GM23338 (cell line): Measurements from ENCODE around the gene NPIPA1. TPM values are rescaled to one million over a fixed set of nuclear protein-coding genes. Genes with fewer than 3 reads are reported as not detected.

Experiments
- microRNA counts: library from miRNA; unstranded; fragments of <30 nt; microRNA quantifications from one replicate; lab custom pipeline; 2017
- microRNA-seq: library from miRNA; unstranded; fragments of <30 nt; microRNA quantifications from one replicate; pipeline ENCODE4, GENCODE V29; 2017
- polyA plus RNA-seq: library from polyadenylated mRNA; unstranded; fragments of >200 nt; fragmentation: Nextera tagmentation; extraction: Ambion mirVana; gene quantifications from 2 replicates; pipeline ENCODE4 v1.2.1, GENCODE V29; 2016
- small RNA-seq: library from RNA; depleted of rRNA; stranded (forward); fragments of <200 nt; gene quantifications from one replicate; pipeline ENCODE3, GENCODE V24; 2014; ENCODE audit warnings: low replicate concordance
- total RNA-seq: library from RNA; depleted of rRNA; stranded (reverse); fragments of >200 nt; shearing (Covaris generic); gene quantifications from 2 replicates; pipeline ENCODE4 v1.2.3, GENCODE V29; 2014; rRNA removed

Gene NPIPA1
- total and polyA plus RNA-seq, 2 experiments from 2014 or later = 54.4 to 77.4 TPM

MicroRNAs within 50 kb of the gene (microRNA counts, 767-probe panel; counts per million panel counts)
- not detected for microRNA hsa-miR-3180-3p (lab: Ali Mortazavi, UCI)
- microRNA hsa-miR-3180-5p (lab: Ali Mortazavi, UCI) = not detected

Small RNA genes within 50 kb of the gene (microRNA-seq; reads per million reads assigned to microRNA genes)
- gene MIR3180-1 = not detected
- not detected for gene MIR3670-1
- gene MIR6511A1 = not detected
- not detected for gene MIR6770-1

Small RNA genes within 50 kb of the gene (small RNA-seq; reads per million reads assigned to genes)
- gene AC138932.4 = not detected
- not detected for gene MIR3180-1
- gene MIR3670-1 = not detected
- not detected for gene MIR6511A1
- not detected for gene MIR6770-1
- not detected for gene RF00019

Other genes with a start within 250 kb of the NPIPA1 start
- gene PLA2G10, start 243.1 kb upstream of the NPIPA1 start, total RNA-seq = 0.19 and 0.94 TPM in 2 replicates
- gene PLA2G10, start 243.1 kb upstream of the NPIPA1 start, polyA plus RNA-seq = 1.2 and 2.2 TPM in 2 replicates
- gene NPIPA3, start 234.0 kb upstream of the NPIPA1 start, total RNA-seq = 3.7 and 5.7 TPM in 2 replicates
- gene NPIPA3, start 234.0 kb upstream of the NPIPA1 start, polyA plus RNA-seq = 0.57 and 2.8 TPM in 2 replicates
- 3.7 and 6.7 TPM in 2 replicates for gene NPIPA2, start 194.9 kb upstream of the NPIPA1 start, total RNA-seq
- 21.3 TPM in 2 replicates for gene NPIPA2, start 194.9 kb upstream of the NPIPA1 start, polyA plus RNA-seq
- 95.6 and 145 TPM in 2 replicates for gene NOMO1, start 103.7 kb upstream of the NPIPA1 start, total RNA-seq
- gene NOMO1, start 103.7 kb upstream of the NPIPA1 start, polyA plus RNA-seq = 53.7 and 55.0 TPM in 2 replicates
- gene PDXDC1, start 37.6 kb downstream of the NPIPA1 start, total RNA-seq = 86.1 and 91.6 TPM in 2 replicates
- 39.0 and 40.0 TPM in 2 replicates for gene PDXDC1, start 37.6 kb downstream of the NPIPA1 start, polyA plus RNA-seq
- gene NTAN1, start 118.6 kb downstream of the NPIPA1 start, total RNA-seq = 31.4 and 39.4 TPM in 2 replicates
- 51.0 and 53.4 TPM in 2 replicates for gene NTAN1, start 118.6 kb downstream of the NPIPA1 start, polyA plus RNA-seq
- gene RRN3, start 156.8 kb downstream of the NPIPA1 start, total RNA-seq = 38.6 and 41.5 TPM in 2 replicates
- gene RRN3, start 156.8 kb downstream of the NPIPA1 start, polyA plus RNA-seq = 13.8 and 15.4 TPM in 2 replicates